ENCODE results near the gene GJC1. TPM values are rescaled to one million over a fixed set of nuclear protein-coding genes. Genes with fewer than 3 reads are reported as not detected.

Gene GJC1
- total and polyA plus RNA-seq, 4 donors: 3.9 to 44.3 (median 8.5) TPM

GRCh38 chr17:44751331-44751730 lies 78.8 kb downstream of the GJC1 start:
- DNase-seq: no peak
- H3K4me3 ChIP-seq: no peak overlapping the region
- ATAC-seq (ENCODE audit: insufficient read depth, low FRiP score): no peak
- H3K27me3 ChIP-seq (ENCODE audit: control insufficient read depth in 3 of 3, insufficient read depth in 3 of 3, low read length in 2 of 3): no peaks in the 10 kb centered on the region
- H3K27ac ChIP-seq (ENCODE audit: low read depth in 1 of 2, low read length in 1 of 2): no peak overlapping the region
- H3K9me3 ChIP-seq (ENCODE audit: control insufficient read depth in 4 of 4, insufficient read depth in 3 of 4, low read length in 3 of 4): peaks cover 0 to 2% (median 0%) of the 10 kb centered on the region in 4 donors
- H3K4me1 ChIP-seq (ENCODE audit: control insufficient read depth in 5 of 5, insufficient read depth in 5 of 5, low read length in 5 of 5): peaks cover 0 to 5% (median 0%) of the 10 kb centered on the region in 5 donors
- H3K9ac ChIP-seq (ENCODE audit: insufficient read depth in 1 of 2, low read length in 2 of 2): no peak overlapping the region
- WGBS, 2 donors: 83 to 85% methylated on average over 7 of the region's 7 CpGs
- TF ChIP-seq CTCF (IDR thresholded peaks at IDR 0.05; ENCODE audit: control extremely low read depth, extremely low read depth): no peak
- H3K36me3 ChIP-seq (ENCODE audit: control insufficient read depth in 4 of 4, insufficient read depth in 4 of 4, low read length in 4 of 4): peaks cover 0 to 29% (median 4%) of the 10 kb centered on the region in 4 donors

GRCh38 chr17:44749980-44750318 lies 80.1 kb downstream of the GJC1 start:
- H3K27ac ChIP-seq (ENCODE audit: low read depth in 1 of 2, low read length in 1 of 2): no peak overlapping the region
- 65 to 85% methylated on average over 9 of the region's 9 CpGs for WGBS, 2 donors
- peaks cover 0 to 2% (median 0%) of the 10 kb centered on the region in 4 donors for H3K9me3 ChIP-seq (ENCODE audit: control insufficient read depth in 4 of 4, insufficient read depth in 3 of 4, low read length in 3 of 4)

GRCh38 chr17:44749076-44749979 lies 80.8 kb downstream of the GJC1 start:
- Histone ChIP-seq H3K36me3 (ENCODE audit: control insufficient read depth in 4 of 4, insufficient read depth in 4 of 4, low read length in 4 of 4) (peaks cover 0 to 29% (median 4%) of the 10 kb centered on the region in 4 donors), H3K4me1 (ENCODE audit: control insufficient read depth in 5 of 5, insufficient read depth in 5 of 5, low read length in 5 of 5) (peaks cover 0 to 5% (median 0%) of the 10 kb centered on the region in 5 donors), H3K4me3 (no peak overlapping the region), H3K27me3 (ENCODE audit: control insufficient read depth in 3 of 3, insufficient read depth in 3 of 3, low read length in 2 of 3) (no peaks in the 10 kb centered on the region), H3K27ac (ENCODE audit: low read depth in 1 of 2, low read length in 1 of 2) (no peak overlapping the region), H3K9me3 (ENCODE audit: control insufficient read depth in 4 of 4, insufficient read depth in 3 of 4, low read length in 3 of 4) (peaks cover 0 to 2% (median 0%) of the 10 kb centered on the region in 4 donors), H3K9ac (ENCODE audit: insufficient read depth in 1 of 2, low read length in 2 of 2) (no peak overlapping the region)
- WGBS, 2 donors: 82 to 91% methylated on average over 19 of the region's 19 CpGs
- ATAC-seq (ENCODE audit: insufficient read depth, low FRiP score) (no peak), DNase-seq (peak; percentile 24 to 51 (median 37))
- no peak for TF ChIP-seq CTCF (IDR thresholded peaks at IDR 0.05; ENCODE audit: control extremely low read depth, extremely low read depth)

More at GRCh38 chr17:44749980-44750318, 80.1 kb downstream of the GJC1 start:
- Histone ChIP-seq H3K9ac (ENCODE audit: insufficient read depth in 1 of 2, low read length in 2 of 2) (no peak overlapping the region), H3K4me1 (ENCODE audit: control insufficient read depth in 5 of 5, insufficient read depth in 5 of 5, low read length in 5 of 5) (peaks cover 0 to 5% (median 0%) of the 10 kb centered on the region in 5 donors), H3K27me3 (ENCODE audit: control insufficient read depth in 3 of 3, insufficient read depth in 3 of 3, low read length in 2 of 3) (no peaks in the 10 kb centered on the region), H3K36me3 (ENCODE audit: control insufficient read depth in 4 of 4, insufficient read depth in 4 of 4, low read length in 4 of 4) (peaks cover 0 to 29% (median 4%) of the 10 kb centered on the region in 4 donors), H3K4me3 (no peak overlapping the region)
- no peak for TF ChIP-seq CTCF (IDR thresholded peaks at IDR 0.05; ENCODE audit: control extremely low read depth, extremely low read depth)
- DNase-seq (peak in 2 of 3 donors; percentile 11 to 50), ATAC-seq (ENCODE audit: insufficient read depth, low FRiP score) (no peak)

Other genes starting within 250 kb of the GJC1 start
- gene MEIOC, start 173.8 kb downstream of the GJC1 start, total RNA-seq: not detected
- gene MEIOC, start 173.8 kb downstream of the GJC1 start, polyA plus RNA-seq: under 1 TPM; 0.02 to 0.08 TPM
- 10 to 100 TPM; 20.5 to 21.4 TPM for gene CCDC43, start 140.5 kb downstream of the GJC1 start, total RNA-seq
- gene CCDC43, start 140.5 kb downstream of the GJC1 start, polyA plus RNA-seq: 10 to 100 TPM; 13.5 to 17.0 TPM
- 1 to 10 TPM; 3.5 to 8.6 TPM for gene DBF4B, start 121.6 kb downstream of the GJC1 start, total RNA-seq
- gene DBF4B, start 121.6 kb downstream of the GJC1 start, polyA plus RNA-seq: 1 to 10 TPM; 2.7 to 2.8 TPM
- 1 to 10 TPM in 1 of 2 donors, under 1 TPM in 1; 0.09 to 1.1 TPM for gene ADAM11, start 71.3 kb downstream of the GJC1 start, total RNA-seq
- under 1 TPM; 0.15 to 0.22 TPM for gene ADAM11, start 71.3 kb downstream of the GJC1 start, polyA plus RNA-seq
- gene HIGD1B, start 17.6 kb upstream of the GJC1 start, total RNA-seq: 10 to 100 TPM; 12.1 to 23.9 TPM
- 10 to 100 TPM in 1 of 2 donors, 1 to 10 TPM in 1; 3.0 to 25.4 TPM for gene HIGD1B, start 17.6 kb upstream of the GJC1 start, polyA plus RNA-seq
- gene EFTUD2, start 69.2 kb upstream of the GJC1 start, total RNA-seq: 10 to 100 TPM; 90.1 to 93.3 TPM
- gene EFTUD2, start 69.2 kb upstream of the GJC1 start, polyA plus RNA-seq: 10 to 100 TPM; 35.5 to 56.4 TPM
- under 1 TPM; 0.25 to 0.88 TPM for gene GFAP, start 85.2 kb upstream of the GJC1 start, total RNA-seq
- under 1 TPM; 0.32 to 0.35 TPM for gene GFAP, start 85.2 kb upstream of the GJC1 start, polyA plus RNA-seq
- gene KIF18B, start 117.5 kb upstream of the GJC1 start, total RNA-seq: 1 to 10 TPM in 1 of 2 donors, under 1 TPM in 1; 0.80 to 1.4 TPM
- under 1 TPM; 0.70 to 0.87 TPM for gene KIF18B, start 117.5 kb upstream of the GJC1 start, polyA plus RNA-seq
- gene C1QL1, start 138.0 kb upstream of the GJC1 start, total RNA-seq: under 1 TPM; 0.21 to 0.57 TPM
- gene C1QL1, start 138.0 kb upstream of the GJC1 start, polyA plus RNA-seq: under 1 TPM; 0.10 to 0.57 TPM
- 10 to 100 TPM; 26.7 to 28.8 TPM for gene DCAKD, start 221.3 kb upstream of the GJC1 start, total RNA-seq
- 10 to 100 TPM; 11.8 to 13.6 TPM for gene DCAKD, start 221.3 kb upstream of the GJC1 start, polyA plus RNA-seq
- gene NMT1, start 231.0 kb upstream of the GJC1 start, total RNA-seq: 100 to 1,000 TPM in 1 of 2 donors, 10 to 100 TPM in 1; 56.9 to 120 TPM
- 10 to 100 TPM; 37.7 to 41.0 TPM for gene NMT1, start 231.0 kb upstream of the GJC1 start, polyA plus RNA-seq

Data from lung (tissue), 12 donors.